GM12864 (cell line): ENCODE measurements around the gene FNDC3B.

Source experiments
- DNase-seq: peaks from one replicate; pipeline ENCODE4 v3.0.0-alpha.2; 2011; ENCODE audit warnings: low read depth
- H3K4me3 ChIP-seq: 2 replicates; pipeline ENCODE4 v1.5.1; 2011; ENCODE audit warnings: mild to moderate bottlenecking, low read depth, low read length, control low read depth
- TF ChIP-seq, protein P1 (sequence below): IDR thresholded peaks from 2 replicates; pipeline ENCODE4 v1.5.1; 2011; ENCODE audit warnings: low read depth, mild to moderate bottlenecking, moderate library complexity, low read length, control low read depth, inconsistent platforms; ENCODE audit errors: missing control alignments

FNDC3B gene

DNA sequence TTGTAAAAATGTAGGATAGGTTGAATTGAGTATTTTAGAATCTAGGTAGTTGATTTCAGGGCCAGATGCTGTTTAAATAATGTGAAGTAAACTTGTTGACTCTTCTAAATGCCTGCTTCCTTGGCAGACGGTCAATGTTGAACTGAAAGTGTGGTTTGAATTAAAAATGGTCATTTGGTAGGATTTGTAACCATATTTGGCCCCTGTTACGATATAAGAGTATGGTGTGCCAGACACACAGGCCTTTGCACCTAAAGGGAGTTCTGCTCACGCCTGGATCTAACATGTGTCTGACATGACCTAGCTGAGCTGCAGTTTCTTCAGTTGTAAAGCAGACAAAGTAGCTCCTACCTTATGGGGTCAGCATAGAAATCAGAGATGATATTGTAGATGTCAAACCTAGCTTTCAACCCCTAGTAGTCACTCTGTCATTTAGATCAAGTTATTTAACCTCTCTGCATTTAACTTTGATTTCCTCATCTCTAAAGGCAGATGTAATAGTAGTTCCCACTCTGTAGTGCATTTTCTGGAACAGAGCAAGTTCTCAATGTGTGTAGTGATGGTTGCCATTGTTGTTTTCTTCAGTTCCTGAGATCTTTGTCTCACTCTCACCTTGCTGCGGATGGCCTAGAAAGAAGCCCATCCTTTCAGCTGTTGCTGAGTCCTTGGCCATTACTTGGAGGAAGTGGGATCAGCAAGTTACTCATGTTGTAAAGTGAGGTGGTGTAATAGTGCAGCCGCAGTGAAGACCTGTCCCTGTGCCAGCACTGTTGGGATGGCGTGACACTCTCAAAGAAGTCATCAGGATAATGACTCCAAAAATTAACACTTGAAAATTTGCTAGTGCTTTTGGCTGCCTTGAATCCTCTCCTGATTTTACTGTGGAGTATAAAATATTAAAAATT, 318.7 kb downstream of the FNDC3B start:
- TF ChIP-seq, protein P1, sequence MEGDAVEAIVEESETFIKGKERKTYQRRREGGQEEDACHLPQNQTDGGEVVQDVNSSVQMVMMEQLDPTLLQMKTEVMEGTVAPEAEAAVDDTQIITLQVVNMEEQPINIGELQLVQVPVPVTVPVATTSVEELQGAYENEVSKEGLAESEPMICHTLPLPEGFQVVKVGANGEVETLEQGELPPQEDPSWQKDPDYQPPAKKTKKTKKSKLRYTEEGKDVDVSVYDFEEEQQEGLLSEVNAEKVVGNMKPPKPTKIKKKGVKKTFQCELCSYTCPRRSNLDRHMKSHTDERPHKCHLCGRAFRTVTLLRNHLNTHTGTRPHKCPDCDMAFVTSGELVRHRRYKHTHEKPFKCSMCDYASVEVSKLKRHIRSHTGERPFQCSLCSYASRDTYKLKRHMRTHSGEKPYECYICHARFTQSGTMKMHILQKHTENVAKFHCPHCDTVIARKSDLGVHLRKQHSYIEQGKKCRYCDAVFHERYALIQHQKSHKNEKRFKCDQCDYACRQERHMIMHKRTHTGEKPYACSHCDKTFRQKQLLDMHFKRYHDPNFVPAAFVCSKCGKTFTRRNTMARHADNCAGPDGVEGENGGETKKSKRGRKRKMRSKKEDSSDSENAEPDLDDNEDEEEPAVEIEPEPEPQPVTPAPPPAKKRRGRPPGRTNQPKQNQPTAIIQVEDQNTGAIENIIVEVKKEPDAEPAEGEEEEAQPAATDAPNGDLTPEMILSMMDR = no peak
- no peak for DNase-seq
- H3K4me3 ChIP-seq = no peak overlapping the region

DNA sequence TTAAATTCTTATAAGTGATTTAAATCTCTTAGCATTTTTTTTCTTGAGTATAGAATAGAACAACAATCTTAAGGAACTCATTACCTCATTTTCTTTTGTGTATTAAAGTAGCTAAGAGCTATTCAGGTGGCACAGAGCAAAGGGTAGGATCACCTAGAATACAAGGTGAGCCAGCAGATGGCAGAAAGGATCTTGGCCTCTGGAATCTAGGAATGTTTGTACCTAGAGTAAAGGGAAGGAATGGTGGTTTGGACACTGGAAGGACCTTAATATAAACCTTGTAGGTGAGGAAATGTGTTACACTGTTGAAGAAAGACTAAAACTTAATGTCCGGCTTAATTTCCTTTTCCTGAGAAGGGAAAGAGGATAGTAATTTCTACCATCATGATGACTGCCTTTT, 319.9 kb downstream of the FNDC3B start:
- no peak overlapping the region for H3K4me3 ChIP-seq
- TF ChIP-seq, protein P1 = no peak
- DNase-seq = no peak

DNA sequence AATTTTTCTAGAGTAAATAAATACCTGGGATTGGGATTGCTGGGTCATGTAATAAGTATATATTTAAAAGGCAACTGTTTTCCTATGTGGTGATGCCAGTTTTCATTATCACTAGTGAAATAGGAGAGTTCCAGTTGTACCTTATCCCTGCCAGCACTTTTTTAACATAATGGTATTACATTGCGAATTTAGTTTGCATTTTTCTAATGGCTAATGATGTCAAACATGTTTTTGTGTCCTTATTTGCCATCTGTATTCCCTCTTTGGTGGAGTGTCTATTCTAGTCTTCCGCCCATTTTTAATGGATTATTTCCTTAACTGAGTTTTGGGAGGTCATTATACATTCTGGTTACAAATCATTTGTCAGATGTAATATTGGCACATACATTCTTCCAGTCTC, 320.6 kb downstream of the FNDC3B start:
- H3K4me3 ChIP-seq = no peak overlapping the region
- DNase-seq = no peak
- TF ChIP-seq, protein P1 = no peak

DNA sequence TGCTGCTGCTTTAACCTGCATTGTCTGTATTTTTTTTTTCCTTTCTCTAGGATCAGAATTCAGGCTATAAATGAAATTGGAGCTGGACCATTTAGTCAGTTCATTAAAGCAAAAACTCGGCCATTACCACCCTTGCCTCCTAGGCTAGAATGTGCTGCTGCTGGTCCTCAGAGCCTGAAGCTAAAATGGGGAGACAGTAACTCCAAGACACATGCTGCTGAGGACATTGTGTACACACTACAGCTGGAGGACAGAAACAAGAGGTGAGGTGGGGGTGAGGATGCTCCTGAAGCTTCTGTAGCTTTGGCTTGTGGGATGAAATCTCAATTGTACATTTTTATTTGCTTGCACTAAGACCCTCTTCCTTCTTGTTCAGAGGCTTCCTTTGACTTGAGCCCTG, 323.2 kb downstream of the FNDC3B start:
- TF ChIP-seq, protein P1 = no peak
- DNase-seq = no peak
- H3K4me3 ChIP-seq = no peak overlapping the region

DNA sequence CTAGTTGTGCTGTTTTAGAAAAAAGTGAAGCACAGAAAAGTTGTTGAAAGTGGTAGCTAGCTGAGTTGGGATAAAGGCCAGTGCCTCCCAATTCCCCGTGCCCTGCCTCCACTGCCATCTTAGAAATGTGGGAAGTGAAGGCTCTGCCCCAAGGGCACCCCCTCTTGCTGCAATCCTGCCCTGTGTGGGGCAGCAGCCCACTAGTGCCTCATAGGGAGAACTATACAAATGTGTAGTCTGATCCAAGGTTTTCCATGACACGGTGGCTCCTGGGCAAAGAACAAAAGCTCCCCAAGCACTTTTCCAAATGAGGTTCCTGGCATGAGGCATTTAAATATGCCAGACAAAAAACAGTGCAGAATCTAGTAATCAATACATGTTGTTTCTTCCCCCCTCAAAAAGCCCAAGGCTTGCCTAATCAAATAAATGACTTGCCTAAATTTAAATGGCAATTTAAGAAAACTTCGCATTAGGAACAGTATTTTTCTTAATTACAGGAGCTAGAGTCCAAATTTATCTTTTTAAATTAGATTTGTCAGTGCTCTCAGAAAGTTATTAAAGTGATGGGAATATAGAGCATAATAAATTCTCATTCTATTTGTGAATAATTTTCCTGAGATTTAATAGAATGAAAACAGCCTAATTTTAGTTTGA, 325.1 kb downstream of the FNDC3B start:
- H3K4me3 ChIP-seq = no peak overlapping the region
- TF ChIP-seq, protein P1 = no peak
- no peak for DNase-seq

DNA sequence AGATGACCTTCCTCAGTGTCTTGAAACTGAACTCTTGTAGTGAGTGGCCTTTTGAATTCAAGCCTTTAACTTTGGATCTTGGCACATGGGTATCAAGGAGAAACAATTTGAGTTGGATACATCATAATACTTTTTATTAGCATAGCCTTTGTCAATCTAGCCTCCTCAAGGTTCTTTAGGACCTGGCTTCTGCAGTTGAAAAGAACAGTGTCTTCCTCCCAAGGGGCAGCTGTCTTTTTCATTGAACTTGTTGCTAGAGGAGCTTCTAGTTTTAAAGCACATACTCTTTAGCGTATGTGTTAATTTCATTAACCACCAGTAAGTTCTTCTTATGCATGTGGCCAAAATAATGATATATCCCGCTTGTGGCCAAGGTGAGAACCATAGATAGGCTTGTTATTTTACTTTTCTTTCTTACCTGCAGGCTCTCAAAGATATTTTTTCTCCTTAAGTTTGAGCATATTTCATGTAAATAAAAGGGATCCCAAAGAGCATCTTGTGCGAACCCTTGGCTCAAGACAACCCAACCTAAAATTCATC, 325.7 kb downstream of the FNDC3B start:
- H3K4me3 ChIP-seq = no peak overlapping the region
- TF ChIP-seq, protein P1 = no peak
- no peak for DNase-seq
